AG09319 (cell line): ENCODE results near the gene TMEM40.
"Not testable (repeated sequence)": the region's sequence is repeated elsewhere in the genome, so short reads cannot be mapped to it uniquely, and the experiment has no call there.

ENCODE experiments used
- DNase-seq: peaks from one replicate; pipeline ENCODE4 v3.0.0-alpha.2; 2010; ENCODE audit warnings: low read depth; ENCODE audit errors: extremely low read depth
- TF ChIP-seq, protein P1 (sequence below): IDR thresholded peaks from 2 replicates; pipeline ENCODE4 v1.5.1; 2011; ENCODE audit warnings: low read depth, mild to moderate bottlenecking, inconsistent platforms, low read length, moderate library complexity

TMEM40 gene

DNA sequence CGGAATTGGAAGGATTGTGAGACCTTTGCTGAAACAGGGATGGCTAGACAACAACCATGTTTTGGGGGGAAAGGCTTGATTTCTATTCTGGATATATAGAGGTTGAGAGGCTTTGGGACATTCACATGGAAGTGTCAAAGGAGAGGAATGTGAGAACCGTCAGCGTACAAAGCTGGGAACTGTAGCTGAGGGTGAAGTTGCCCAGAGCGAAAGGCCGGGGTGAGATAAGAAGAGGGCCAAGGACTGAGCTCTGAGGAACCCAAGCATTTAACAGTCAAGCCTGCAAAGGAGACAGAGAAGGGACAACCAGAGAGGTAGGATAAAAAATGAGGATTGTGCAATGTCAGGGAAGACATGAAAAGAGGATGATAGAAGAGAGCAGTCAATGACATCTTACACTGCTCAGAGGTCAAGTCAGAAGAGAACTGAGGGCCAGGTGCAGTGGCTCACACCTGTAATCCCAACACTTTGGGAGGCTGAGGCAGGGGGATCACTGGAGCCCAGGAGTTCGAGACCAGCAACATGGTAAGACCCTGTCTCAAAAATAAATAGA, 53.6 kb downstream of the TMEM40 start:
- DNase-seq, result no peak
- TF ChIP-seq, protein P1, sequence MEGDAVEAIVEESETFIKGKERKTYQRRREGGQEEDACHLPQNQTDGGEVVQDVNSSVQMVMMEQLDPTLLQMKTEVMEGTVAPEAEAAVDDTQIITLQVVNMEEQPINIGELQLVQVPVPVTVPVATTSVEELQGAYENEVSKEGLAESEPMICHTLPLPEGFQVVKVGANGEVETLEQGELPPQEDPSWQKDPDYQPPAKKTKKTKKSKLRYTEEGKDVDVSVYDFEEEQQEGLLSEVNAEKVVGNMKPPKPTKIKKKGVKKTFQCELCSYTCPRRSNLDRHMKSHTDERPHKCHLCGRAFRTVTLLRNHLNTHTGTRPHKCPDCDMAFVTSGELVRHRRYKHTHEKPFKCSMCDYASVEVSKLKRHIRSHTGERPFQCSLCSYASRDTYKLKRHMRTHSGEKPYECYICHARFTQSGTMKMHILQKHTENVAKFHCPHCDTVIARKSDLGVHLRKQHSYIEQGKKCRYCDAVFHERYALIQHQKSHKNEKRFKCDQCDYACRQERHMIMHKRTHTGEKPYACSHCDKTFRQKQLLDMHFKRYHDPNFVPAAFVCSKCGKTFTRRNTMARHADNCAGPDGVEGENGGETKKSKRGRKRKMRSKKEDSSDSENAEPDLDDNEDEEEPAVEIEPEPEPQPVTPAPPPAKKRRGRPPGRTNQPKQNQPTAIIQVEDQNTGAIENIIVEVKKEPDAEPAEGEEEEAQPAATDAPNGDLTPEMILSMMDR, result no peak

DNA sequence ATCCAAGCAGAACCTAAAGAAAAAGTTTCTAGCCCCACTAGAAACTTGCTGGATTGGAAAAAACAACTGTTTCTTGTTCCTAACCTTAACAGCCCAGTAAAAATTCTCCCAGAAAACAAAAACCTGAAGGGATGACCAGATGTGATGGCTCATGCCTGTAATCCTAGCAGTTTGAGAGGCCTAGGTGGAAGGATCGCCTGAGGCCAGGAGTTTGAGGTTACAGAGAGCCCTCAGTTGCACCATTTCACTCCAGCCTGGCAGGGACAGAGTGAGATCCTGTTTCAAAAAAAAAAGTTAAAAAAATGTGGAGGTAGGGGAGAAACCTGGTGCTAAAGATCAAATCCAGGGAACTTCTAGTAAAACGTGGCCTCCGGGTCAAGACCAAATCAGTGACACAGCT, 56.6 kb downstream of the TMEM40 start:
- TF ChIP-seq, protein P1, result no peak

DNA sequence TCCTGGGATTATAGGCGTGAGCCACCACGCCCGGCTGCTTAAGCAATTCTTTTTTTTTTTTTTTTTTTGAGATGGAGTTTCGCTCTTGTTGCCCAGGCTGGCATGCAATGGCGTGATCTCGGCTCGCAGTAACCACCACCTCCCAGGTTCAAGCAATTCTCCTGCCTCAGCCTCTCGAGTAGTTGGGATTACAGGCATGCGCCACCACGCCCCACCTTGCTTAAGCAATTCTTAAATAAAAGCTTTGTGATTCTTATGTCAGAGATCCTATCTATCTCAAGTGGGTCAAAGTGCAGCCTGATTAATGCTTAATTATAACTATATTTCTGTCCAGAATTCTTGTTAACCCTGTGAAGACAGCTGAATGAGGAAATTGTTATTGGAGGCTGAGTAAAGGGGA, 57.5 kb downstream of the TMEM40 start:
- not testable (repeated sequence) for DNase-seq

More for the DNA sequence above, 56.6 kb downstream of the TMEM40 start:
- DNase-seq, result no peak

DNA sequence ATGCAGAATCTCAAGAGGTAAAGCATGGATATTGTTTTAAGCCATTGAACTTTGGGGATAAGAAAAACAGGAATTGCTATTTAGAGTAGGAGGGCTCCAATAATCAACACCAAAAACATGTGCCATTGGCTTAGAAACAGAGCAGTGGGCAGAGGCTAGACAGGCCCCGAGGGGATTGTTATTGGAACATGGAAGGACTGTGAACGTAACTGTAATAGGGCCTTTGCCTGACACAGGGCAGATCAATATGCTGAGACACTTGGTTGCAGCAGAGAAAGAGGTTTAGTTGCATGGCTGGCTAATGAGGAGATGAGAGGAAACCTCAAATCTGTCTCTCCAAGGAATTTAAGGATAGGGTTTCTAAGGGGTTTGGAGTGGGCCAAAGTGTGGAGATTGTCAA, 58.3 kb downstream of the TMEM40 start:
- no peak for DNase-seq
- TF ChIP-seq, protein P1, result no peak

DNA sequence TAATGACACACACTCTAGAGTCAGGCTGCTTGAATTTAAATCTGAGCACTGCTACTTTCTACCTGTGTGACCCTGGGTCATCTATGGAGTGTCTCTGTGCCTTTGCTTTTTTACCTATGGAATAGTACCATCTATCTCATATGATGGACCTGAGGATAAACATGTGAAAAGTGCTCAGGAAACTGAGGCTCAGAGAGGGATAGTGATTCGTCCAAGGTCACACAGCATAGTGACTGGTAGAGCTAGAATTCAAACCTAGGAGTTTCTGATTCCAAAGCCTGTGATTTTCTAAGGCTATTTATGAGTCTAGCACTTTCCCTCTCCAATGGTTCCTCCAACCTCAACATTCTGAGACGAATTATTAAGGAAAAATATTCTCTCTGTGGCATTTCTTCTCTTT, 63.1 kb downstream of the TMEM40 start:
- TF ChIP-seq, protein P1, result no peak
- DNase-seq, result no peak

DNA sequence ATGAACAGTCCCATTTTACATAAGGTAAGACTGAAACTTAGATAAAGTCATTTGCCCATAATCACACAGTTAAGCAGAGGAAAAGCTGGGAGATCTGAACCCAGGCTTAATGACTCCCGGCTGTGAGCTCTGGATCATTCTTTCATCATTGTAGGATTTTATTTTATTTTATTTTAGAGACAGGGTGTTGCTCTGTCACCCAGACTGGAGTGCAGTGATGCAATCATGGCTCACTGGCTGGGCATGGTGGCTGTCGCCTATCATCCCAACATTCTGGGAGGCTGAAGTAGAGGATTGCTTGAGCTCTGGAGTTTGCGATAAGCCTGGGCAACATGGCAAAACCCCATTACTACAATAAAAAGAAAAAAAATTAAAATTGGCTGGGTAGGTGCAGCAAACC, 63.9 kb downstream of the TMEM40 start:
- TF ChIP-seq, protein P1, result no peak
- no peak for DNase-seq

DNA sequence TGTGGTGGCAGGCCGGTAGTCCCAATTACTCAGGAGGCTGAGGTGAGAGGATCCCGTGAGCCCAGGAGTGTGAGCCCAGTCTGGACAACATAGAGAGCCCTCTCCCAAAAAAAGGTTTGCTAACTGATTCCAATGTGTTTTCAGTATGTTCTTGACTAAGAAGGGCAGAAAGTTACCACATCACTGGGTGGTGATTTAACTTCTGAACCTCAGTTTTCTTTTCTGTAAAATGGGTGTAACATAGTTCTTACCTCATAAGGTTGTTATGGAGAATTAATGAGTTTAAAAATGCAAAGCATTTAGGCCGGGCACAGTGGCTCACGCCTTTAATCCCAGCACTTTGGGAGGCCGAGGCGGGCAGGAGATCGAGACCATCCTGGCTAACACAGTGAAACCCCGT, 66.6 kb downstream of the TMEM40 start:
- TF ChIP-seq, protein P1, result no peak
- no peak for DNase-seq

DNA sequence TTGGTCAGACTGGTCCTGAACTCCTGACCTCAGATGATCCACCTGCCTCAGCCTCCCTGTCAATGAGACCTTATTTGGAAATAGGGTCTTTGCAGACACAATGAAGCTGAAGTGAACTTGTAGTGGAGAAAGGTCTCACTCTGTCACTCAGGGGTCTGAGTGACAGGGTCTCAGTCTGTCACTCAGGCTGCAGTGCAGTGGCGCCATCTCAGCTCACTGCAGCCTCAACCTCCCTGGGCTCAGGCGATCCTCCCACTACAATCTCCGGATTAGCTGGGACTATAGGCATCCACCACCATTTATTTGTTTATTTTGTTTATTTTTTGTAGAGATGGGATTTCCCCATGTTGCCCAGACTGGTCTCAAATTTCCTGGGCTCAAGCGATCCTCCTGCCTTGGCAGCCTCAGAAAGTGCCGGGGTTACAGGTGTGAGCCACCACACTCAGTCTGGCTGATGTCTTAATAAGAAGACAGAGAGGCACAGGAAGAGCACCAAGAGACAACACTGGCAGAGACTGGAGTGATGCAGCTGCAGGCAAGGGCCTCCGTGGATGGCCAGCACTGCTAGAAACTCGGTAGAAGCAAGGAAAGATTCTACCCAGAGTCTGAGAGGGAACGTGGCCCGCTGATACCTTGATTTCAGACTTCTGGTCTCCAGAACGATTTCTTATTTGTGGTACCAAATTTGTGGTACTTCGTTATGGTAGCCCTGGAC, 68.9 kb downstream of the TMEM40 start:
- DNase-seq, result no peak

More for the DNA sequence above, 68.9 kb downstream of the TMEM40 start:
- TF ChIP-seq, protein P1, result no peak
